K562 (cell line): ENCODE results near the gene SIGMAR1. TPM values are rescaled to one million over a fixed set of nuclear protein-coding genes. Genes with fewer than 3 reads are reported as not detected.

Experiments
- ATAC-seq: fragments of 200-7000 bp; cut with Tn5 transposase; 3 replicates; pipeline ENCODE4 v1.9.1; 2020; ENCODE audit warnings: moderate library complexity
- BruUV-seq: library from RNA; stranded (reverse); fragments of 400-500 nt; replicated peaks from 2 replicates; lab custom pipeline; 2021; lab: Mats Ljungman, UMichigan
- CTCF ChIA-PET: fragments of 300-600 bp; formaldehyde crosslinking; extraction: SDS; loops from one replicate; lab custom pipeline; 2021; ENCODE audit warnings: low intra/inter-chr PET ratio; lab: Yijun Ruan, JAX
- POLR2A ChIA-PET: fragments of 300-600, 350-650 bp; sonication (Branson Sonifier 250); formaldehyde crosslinking; extraction: SDS; loops from one replicate; lab custom pipeline; 2021; ENCODE audit warnings: antibody characterized with exemption, inconsistent platforms; lab: Yijun Ruan, JAX
- DNase-seq, 4 experiments: peaks; one replicate each; pipeline versions ENCODE4 v3.0.0 to v3.0.0-alpha.2; 2011 to 2018; ENCODE audit warnings: low spot score in 3 of 4, mixed read lengths in 3 of 4; ENCODE audit errors: extremely low read depth in 1 of 4
- FAIRE-seq: peaks from 2 replicates; lab custom pipeline; 2011; peaks lifted over from hg19 to GRCh38; lab: Jason Lieb, UNC
- H2AFZ ChIP-seq: 2 replicates; pipeline ENCODE4 v1.6.0; 2011; ENCODE audit warnings: low read depth, low read length, control low read depth, inconsistent platforms
- H3K27ac ChIP-seq: fragments of 200-600 bp; 3 replicates; pipeline ENCODE4 v1.8.0; 2011; ENCODE audit warnings: low read depth, mild to moderate bottlenecking, control low read depth, inconsistent platforms, low read length, moderate library complexity, mixed read lengths; ENCODE audit errors: extremely low read depth
- H3K27me3 ChIP-seq, 2 experiments: fragments of 300-600 bp in 1 of 2; 2 replicates in 1 of 2; 3 replicates in 1 of 2; pipeline versions ENCODE4 v1.6.0 to v1.8.0; 2011; ENCODE audit warnings: inconsistent platforms in 2 of 2, low read length in 2 of 2, mild to moderate bottlenecking in 1 of 2, mixed read lengths in 1 of 2, moderate library complexity in 1 of 2; ENCODE audit not compliant: control insufficient read depth in 2 of 2, insufficient read depth in 2 of 2
- H3K36me3 ChIP-seq: fragments of 300-600 bp; 3 replicates; pipeline ENCODE4 v1.8.0; 2011; ENCODE audit warnings: mild to moderate bottlenecking, low read length, inconsistent platforms; ENCODE audit not compliant: control insufficient read depth, insufficient read depth
- H3K4me1 ChIP-seq, 2 experiments: fragments of 200-600 bp in 1 of 2; replicated peaks in 1 of 2; 2 replicates in 1 of 2; 3 replicates in 1 of 2; pipeline versions ENCODE4 v1.5.1 to v1.8.0; 2011; ENCODE audit warnings: inconsistent platforms in 2 of 2, low read length in 2 of 2, mild to moderate bottlenecking in 1 of 2, mixed read lengths in 1 of 2, moderate library complexity in 1 of 2; ENCODE audit not compliant: control insufficient read depth in 2 of 2, insufficient read depth in 2 of 2
- H3K4me2 ChIP-seq: 2 replicates; pipeline ENCODE4 v1.6.1; 2011; ENCODE audit warnings: low read length, control low read depth, inconsistent platforms, mixed read lengths; ENCODE audit not compliant: insufficient read depth
- H3K4me3 ChIP-seq: fragments of 200-600 bp; sonication (generic), shearing (Covaris generic); 2 replicates; pipeline ENCODE4 v1.5.1; 2016; ENCODE audit warnings: control low read depth, inconsistent platforms
- H3K79me2 ChIP-seq: fragments of 200-600 bp; 3 replicates; pipeline ENCODE4 v1.8.0; 2011; ENCODE audit warnings: low read length, inconsistent platforms; ENCODE audit not compliant: control insufficient read depth, insufficient read depth
- H3K9ac ChIP-seq, 2 experiments: 2 replicates each; pipeline versions ENCODE4 v1.6.0 to v1.6.1; 2011; ENCODE audit warnings: low read depth in 2 of 2, low read length in 2 of 2, control low read depth in 1 of 2, inconsistent platforms in 1 of 2, mild to moderate bottlenecking in 1 of 2, mixed read lengths in 1 of 2; ENCODE audit not compliant: insufficient read depth in 1 of 2
- H3K9me1 ChIP-seq: one replicate; pipeline ENCODE4 v1.6.0; 2011; ENCODE audit warnings: inconsistent platforms, mild to moderate bottlenecking, low read length, moderate library complexity; ENCODE audit not compliant: control insufficient read depth, insufficient read depth
- H3K9me3 ChIP-seq: replicated peaks from 2 replicates; pipeline ENCODE4 v1.5.1; 2011; ENCODE audit warnings: low read depth, low read length, inconsistent platforms; ENCODE audit not compliant: control insufficient read depth, insufficient read depth
- H4K20me1 ChIP-seq: replicated peaks from 2 replicates; pipeline ENCODE4 v1.6.1; 2011; ENCODE audit warnings: low read length, inconsistent platforms, mixed read lengths; ENCODE audit not compliant: control insufficient read depth, insufficient read depth
- BCOR ChIP-seq: fragments of 450-650 bp; IDR thresholded peaks from 2 replicates; pipeline ENCODE4 v1.6.1; 2016
- C11orf30 ChIP-seq: fragments of 450-650 bp; IDR thresholded peaks from 2 replicates; pipeline ENCODE4 v1.6.1; 2016; ENCODE audit warnings: low read depth, mild to moderate bottlenecking
- E2F6 ChIP-seq, 2 experiments: IDR thresholded peaks; 2 replicates each; pipeline ENCODE4 v1.6.1; 2011; ENCODE audit warnings: borderline replicate concordance in 1 of 2, control low read depth in 1 of 2, low read depth in 1 of 2, low read length in 1 of 2, mild to moderate bottlenecking in 1 of 2, mixed read lengths in 1 of 2, moderate library complexity in 1 of 2; ENCODE audit not compliant: insufficient read depth in 1 of 2, insufficient read length in 1 of 2, poor library complexity in 1 of 2, severe bottlenecking in 1 of 2; ENCODE audit errors: extremely low read depth in 1 of 2
- EHMT2 ChIP-seq: fragments of 450-650 bp; IDR thresholded peaks from 2 replicates; pipeline ENCODE4 v1.6.1; 2018; ENCODE audit warnings: antibody characterized with exemption
- JUNB ChIP-seq: fragments of 450-650 bp; formaldehyde crosslinking; conservative IDR thresholded peaks from 2 replicates; pipeline ENCODE4 v1.4.0; 2020; ENCODE audit warnings: mild to moderate bottlenecking
- KHSRP ChIP-seq: fragments of 450-650 bp; IDR thresholded peaks from 2 replicates; pipeline ENCODE4 v1.6.1; 2017
- NFE2 ChIP-seq: IDR thresholded peaks from 2 replicates; pipeline ENCODE4 v1.6.1; 2014; ENCODE audit warnings: antibody characterized with exemption, low read depth
- RAD51 ChIP-seq: fragments of 450-650 bp; IDR thresholded peaks from 2 replicates; pipeline ENCODE4 v1.7.1; 2016; ENCODE audit warnings: low read depth, mild to moderate bottlenecking, borderline replicate concordance
- RBBP5 ChIP-seq: fragments of 200-600 bp; sonication (generic); IDR thresholded peaks from 2 replicates; pipeline ENCODE4 v1.6.1; 2012; ENCODE audit warnings: borderline replicate concordance, mild to moderate bottlenecking, low read length, control low read depth, inconsistent platforms; ENCODE audit not compliant: insufficient read depth, poor library complexity, severe bottlenecking
- TCF7L2 ChIP-seq: fragments of 150-350 bp; IDR thresholded peaks from 2 replicates; pipeline ENCODE4 v1.6.1; 2016; ENCODE audit warnings: low read depth, mild to moderate bottlenecking, low read length, moderate library complexity
- TEAD4 ChIP-seq, 2 experiments: sonication (generic) in 1 of 2; formaldehyde crosslinking in 1 of 2; IDR thresholded peaks; 2 replicates each; pipeline versions ENCODE4 v1.6.1 to v1.8.0; 2012 to 2022; ENCODE audit warnings: borderline replicate concordance in 1 of 2, inconsistent platforms in 1 of 2, low read length in 1 of 2, mild to moderate bottlenecking in 1 of 2, missing genetic modification reagents in 1 of 2
- ZFP30 ChIP-seq: fragments of 250-450 bp; sonication (Bioruptor Pico); IDR thresholded peaks from 2 replicates; pipeline ENCODE4 v1.8.0; 2022; ENCODE audit warnings: moderate library complexity, mild to moderate bottlenecking, inconsistent platforms, borderline replicate concordance
- ZFP91 ChIP-seq: sonication (generic); formaldehyde crosslinking; IDR thresholded peaks from 2 replicates; pipeline ENCODE4 v1.8.0; 2022; ENCODE audit warnings: mild to moderate bottlenecking, missing genetic modification reagents
- WGBS: fragments of 100-300 bp; shearing (Covaris generic); methylation state at CpG from one replicate; pipeline ENCODE4 v1.1.6; 2016; ENCODE audit warnings: low coverage, mixed read lengths; ENCODE audit not compliant: insufficient coverage; ENCODE audit errors: missing lambda C conversion rate; 5-methylcytosine and 5-hydroxymethylcytosine counted together
- in situ Hi-C: fragments of 300-500 bp; cut with MboI; formaldehyde crosslinking; loops from 4 replicates; pipeline ENCODE4 v1.15.0; 2018; ENCODE audit warnings: inconsistent platforms, mixed read lengths
- intact Hi-C: fragments of 100-400 bp; cut with micrococcal nuclease; formaldehyde crosslinking; loops from 2 replicates; pipeline ENCODE4 v1.14.2; 2022
- polyA plus RNA-seq, 8 experiments: library from polyadenylated mRNA; depleted of rRNA in 4 of 8; stranded (reverse) in 5 of 8; unstranded in 3 of 8; fragments of >200 nt; fragmentation: Nextera tagmentation in 2 of 8; fragmentation: Illumina TruSeq in 1 of 8; extraction: Ambion mirVana in 2 of 8; extraction: Trizol in 1 of 8; gene quantifications; 2 replicates each; pipeline versions ENCODE4 v1.2.1 to v1.2.3, GENCODE V29; 2011 to 2014; ENCODE audit warnings: inconsistent platforms in 1 of 8, missing spikeins in 1 of 8
- total RNA-seq, 7 experiments: library from RNA; depleted of rRNA in 6 of 7; stranded (reverse); fragments of >200 nt in 6 of 7; fragmentation: Illumina TruSeq in 2 of 7; extraction: Trizol in 2 of 7; gene quantifications; 2 replicates each; pipeline versions ENCODE4 v1.2.1 to v1.2.3, GENCODE V29; 2011 to 2021; ENCODE audit warnings: low replicate concordance in 1 of 7

SIGMAR1 gene
- total and polyA plus RNA-seq, 9 of the 15 experiments (the other 6 are each of a cell fraction or from before 2014, with no cell fraction given) = 6.9 to 80.0 (median 35.2) TPM

- WGBS = 0% methylated on average over 2 of the region's 2 CpGs
- ATAC-seq = no peak
- H3K4me3 ChIP-seq = no peak overlapping the region
- H3K27me3 ChIP-seq = peaks cover 6 to 53% of the 10 kb centered on the region in 2 experiments; a peak in 4 of 5 replicates
- H4K20me1 ChIP-seq = peaks cover 16% of the 10 kb centered on the region
- TF ChIP-seq RAD51 = no peak
- TF ChIP-seq RBBP5 = no peak
- TF ChIP-seq JUNB (CRISPR knock-in tag) = no peak
- TF ChIP-seq TCF7L2 = no peak
- TF ChIP-seq, all 486 proteins: peak for 0
- Histone ChIP-seq H3K79me2 (no peaks in the 10 kb centered on the region), H3K9me1 (no peaks in the 10 kb centered on the region), H2AFZ (no peak overlapping the region), H3K4me2 (no peak overlapping the region), H3K36me3 (no peaks in the 10 kb centered on the region), H3K9me3 (no peaks in the 10 kb centered on the region), H3K4me1 (peaks cover 0 to 34% of the 10 kb centered on the region in 2 experiments; a peak in 2 of 5 replicates), H3K27ac (no peak overlapping the region), H3K9ac (no peak overlapping the region)
- CTCF ChIA-PET = no interaction called here
- FAIRE-seq = no peak
- POLR2A ChIA-PET = no interaction called here
- in situ Hi-C loops = no loop called here
- no peak for DNase-seq
- no TSS peak for BruUV-seq
- intact Hi-C loops = no loop called here
These were observed 50.3 kb downstream of the SIGMAR1 start for GRCh38 chr9:34587271-34587670.

DNA sequence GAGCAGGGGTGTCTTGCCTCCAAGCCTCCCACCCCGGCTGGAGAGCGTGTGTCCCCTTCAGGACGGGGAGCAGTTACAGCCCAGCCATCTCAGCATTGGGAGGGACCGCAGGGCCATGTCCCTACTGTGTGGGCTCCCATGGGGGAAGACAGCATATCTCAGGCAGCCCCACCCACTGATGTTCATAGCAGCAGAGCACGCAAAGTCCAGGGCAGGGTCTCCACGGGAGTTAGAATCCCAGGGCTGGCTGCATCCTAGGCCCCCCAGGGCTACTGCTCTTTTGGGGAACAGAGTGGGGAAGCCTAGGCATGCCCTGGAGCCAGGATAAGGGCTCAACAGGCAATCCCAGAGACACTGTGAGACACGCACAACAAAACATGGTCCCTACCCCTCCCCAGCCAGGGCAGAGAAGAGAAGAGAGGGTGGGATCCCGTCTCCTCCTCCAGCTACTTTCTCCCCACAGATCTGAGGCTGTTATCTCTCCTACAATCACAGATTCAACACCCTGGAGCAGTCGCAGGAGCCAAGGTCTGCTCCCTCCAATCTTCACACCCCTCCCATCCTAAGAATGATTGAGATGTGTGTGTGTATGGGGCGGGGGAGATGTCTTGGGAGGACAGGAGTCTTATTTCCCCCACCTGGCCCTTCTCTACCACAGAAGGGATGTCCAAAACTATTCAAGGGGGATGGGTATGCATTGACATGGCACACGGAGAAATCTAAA lies 51.5 kb downstream of the SIGMAR1 start:
- H3K4me2 ChIP-seq = no peak overlapping the region
- no peak for DNase-seq
- H3K27me3 ChIP-seq = peaks cover 6 to 44% of the 10 kb centered on the region in 2 experiments; a peak in 4 of 5 replicates
- H3K4me3 ChIP-seq = no peak overlapping the region
- H4K20me1 ChIP-seq = peaks cover 12% of the 10 kb centered on the region
- no TSS peak for BruUV-seq
- peaks cover 0 to 26% of the 10 kb centered on the region in 2 experiments; a peak in 2 of 5 replicates for H3K4me1 ChIP-seq
- in situ Hi-C loops = no loop called here
- ChIA-PET POLR2A (no interaction called here), CTCF (no interaction called here)
- H3K27ac ChIP-seq = no peak overlapping the region
- H3K9me1 ChIP-seq = no peaks in the 10 kb centered on the region
- no peak for FAIRE-seq
- H3K79me2 ChIP-seq = no peaks in the 10 kb centered on the region
- WGBS = 1% methylated on average over 9 of the region's 11 CpGs
- no peak for ATAC-seq
- H3K9me3 ChIP-seq = no peaks in the 10 kb centered on the region
- intact Hi-C loops = no loop called here
- H2AFZ ChIP-seq = no peak overlapping the region
- no peaks in the 10 kb centered on the region for H3K36me3 ChIP-seq
- no peak overlapping the region for H3K9ac ChIP-seq
- TF ChIP-seq BCOR = no peak
- TF ChIP-seq E2F6 (IDR thresholded peaks at IDR 0.05; ENCODE audit: borderline replicate concordance in 1 of 2, extremely low read depth in 1 of 2, insufficient read depth in 1 of 2, insufficient read length in 1 of 2, low read depth in 1 of 2, low read length in 1 of 2, poor library complexity in 1 of 2, severe bottlenecking in 1 of 2) = no peak
- no peak for TF ChIP-seq EHMT2
- TF ChIP-seq ZFP30 (CRISPR knock-in tag) = no peak
- no peak for TF ChIP-seq TEAD4 (IDR thresholded peaks at IDR 0.05; ENCODE audit: low read length)
- TF ChIP-seq TEAD4 (CRISPR knock-in tag; IDR thresholded peaks at IDR 0.05; ENCODE audit: borderline replicate concordance) = no peak
- TF ChIP-seq NFE2 = no peak
- no peak for TF ChIP-seq KHSRP
- TF ChIP-seq ZFP91 = no peak
- TF ChIP-seq C11orf30 = no peak
